Activated naive CD4-positive, alpha-beta T cell (primary cell): ENCODE measurements around the gene ZNF785.
"Not testable (repeated sequence)": the region's sequence is repeated elsewhere in the genome, so short reads cannot be mapped to it uniquely, and the experiment has no call there.

Source experiments
- DNase-seq, 4 experiments: peaks; one replicate each; lab custom pipeline; 2025; lab: John Stamatoyannopoulos, UW

Gene ZNF785

DNA sequence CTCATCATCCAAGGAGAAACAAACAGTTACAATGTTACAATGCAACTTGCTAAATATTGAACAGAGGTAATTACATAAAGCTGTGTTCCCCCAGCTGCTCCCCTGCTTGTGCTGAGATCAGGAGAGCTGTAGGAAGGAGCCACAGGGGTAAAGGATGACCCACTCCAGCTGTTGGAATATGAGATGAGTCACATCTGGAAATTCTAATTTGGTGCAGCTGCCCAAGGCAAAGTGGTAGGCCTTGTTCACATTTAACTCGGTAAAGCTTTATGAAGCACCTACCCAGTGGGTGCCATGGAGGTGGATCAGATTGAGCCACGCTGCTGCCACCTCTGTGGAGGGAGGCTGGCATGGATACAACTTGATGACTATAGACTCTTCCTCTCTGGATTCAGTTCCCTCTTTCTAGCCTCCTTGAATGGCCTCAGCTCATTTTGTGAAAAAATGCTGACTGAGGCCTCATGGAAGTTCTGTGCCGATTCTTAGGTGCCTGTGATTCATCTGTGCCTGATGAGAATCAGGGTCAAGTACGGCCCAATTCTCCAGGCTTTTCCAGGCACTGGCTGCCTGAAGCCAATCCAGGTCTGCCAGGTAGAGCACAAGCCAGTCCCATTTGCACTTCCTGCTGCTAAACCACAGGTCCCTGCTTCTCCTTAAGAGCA lies 17.2 kb upstream of the ZNF785 start:
- DNase-seq = no peak

DNA sequence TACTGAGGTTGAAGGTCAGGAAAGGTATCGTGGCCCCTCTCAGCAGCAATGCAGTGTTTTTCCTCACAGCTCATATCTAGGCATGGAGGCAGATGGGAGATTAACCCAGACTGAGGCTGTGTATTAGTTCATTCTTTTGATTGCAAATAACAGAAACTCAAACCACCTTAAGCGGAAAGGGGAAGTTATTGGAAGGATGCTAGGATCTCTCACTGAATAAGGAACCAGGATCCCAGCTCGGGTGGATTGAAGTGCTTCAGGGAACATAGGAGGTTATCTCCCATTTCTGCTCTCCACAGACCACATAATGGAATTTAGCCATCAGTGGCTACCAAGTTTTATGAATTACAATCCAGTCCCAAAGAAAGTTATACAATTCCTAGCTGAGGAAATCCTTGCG lies 16.5 kb upstream of the ZNF785 start:
- no peak for DNase-seq

DNA sequence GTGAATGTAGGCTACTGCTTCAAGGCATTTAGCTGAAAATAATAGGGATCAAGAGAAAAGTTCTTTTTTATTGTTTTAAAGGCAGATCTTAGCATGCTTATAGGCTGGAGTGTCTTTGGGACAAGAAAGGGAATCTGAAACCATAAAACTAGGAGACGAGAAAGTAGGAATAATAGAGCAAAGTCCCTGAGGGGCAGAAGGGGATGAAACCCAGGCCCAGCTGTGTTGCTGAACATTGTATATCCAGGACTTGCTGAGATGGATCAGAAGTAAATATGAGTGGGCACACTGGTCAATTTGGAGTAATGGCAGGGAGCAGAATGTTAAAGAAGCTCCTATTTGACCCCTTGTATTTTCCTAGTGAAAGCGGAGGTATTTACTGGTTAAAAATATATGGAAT lies 15.4 kb upstream of the ZNF785 start:
- DNase-seq = no peak

DNA sequence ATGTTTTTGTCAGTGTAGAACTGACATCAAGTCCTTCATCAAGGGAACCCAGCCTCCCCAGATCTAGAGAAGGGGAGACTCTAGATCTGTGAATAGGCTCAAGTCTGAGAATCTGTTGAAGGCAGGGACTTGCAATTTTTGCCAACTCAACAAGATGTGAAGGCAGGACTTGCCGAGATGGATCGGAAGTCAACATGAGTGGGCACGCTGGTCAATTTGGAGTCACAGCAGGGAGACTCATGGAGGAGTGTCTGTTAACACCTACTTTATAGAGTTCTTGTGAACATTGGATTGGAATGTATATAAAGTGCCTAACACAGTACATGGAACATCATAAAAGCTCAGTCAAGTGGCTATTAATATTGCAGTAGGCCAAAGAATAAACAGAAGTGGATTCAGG lies 14.7 kb upstream of the ZNF785 start:
- no peak for DNase-seq

DNA sequence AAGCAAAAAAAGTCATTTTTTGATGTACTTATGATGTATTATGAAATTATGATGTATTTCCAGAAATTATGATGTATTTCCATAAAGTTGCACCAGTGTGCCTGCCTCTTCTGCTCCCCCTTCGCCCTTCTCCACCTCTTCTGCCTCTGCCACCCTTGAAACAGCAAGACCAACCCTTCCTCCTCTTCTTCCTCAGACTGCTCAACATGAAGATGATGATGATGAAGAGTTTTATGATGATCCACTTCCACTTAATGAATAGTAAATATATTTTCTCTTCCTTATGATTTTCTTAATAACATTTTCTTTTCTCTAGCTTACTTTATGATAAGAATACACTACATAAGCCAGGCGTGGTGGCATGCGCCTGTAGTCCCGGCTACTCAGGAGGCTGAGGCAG lies 7.4 kb upstream of the ZNF785 start:
- no peak for DNase-seq

DNA sequence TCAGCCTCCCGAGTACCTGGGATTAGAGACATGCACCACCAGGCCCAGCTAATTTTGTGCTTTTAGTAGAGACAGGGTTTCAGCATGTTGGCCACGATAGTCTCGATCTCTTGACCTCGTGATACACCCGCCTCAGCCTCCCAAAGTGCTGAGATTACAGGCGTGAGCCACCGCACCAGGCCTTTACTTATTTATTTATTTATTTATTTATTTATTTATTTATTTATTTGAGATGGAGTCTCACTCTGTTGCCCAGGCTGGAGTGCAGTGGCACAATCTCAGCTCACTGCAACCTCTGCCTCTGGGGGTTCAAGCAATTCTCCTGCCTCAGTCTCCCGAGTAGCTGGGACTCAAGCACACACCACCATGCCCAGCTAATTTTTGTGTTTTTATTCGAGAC lies 5.4 kb upstream of the ZNF785 start:
- not testable (repeated sequence) for DNase-seq

DNA sequence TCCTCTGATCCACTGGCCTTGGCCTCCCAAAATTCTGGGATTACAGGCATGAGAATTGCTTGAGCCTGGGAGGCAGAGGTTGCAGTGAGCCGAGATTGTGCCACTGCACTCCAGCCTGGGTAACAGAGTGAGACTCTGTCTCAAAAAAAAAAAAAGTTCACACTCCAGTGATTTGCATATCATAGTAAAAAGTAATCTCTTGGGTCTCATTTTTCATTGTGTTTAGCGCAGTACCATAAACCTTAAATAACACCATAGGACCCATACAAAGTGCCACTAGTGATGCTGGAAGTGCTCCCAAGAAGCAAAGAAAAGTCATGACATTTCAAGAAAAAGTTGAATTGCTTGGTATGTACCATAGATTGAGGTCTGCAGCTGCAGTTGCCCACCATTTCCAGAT lies 4.1 kb upstream of the ZNF785 start:
- not testable (repeated sequence) for DNase-seq

DNA sequence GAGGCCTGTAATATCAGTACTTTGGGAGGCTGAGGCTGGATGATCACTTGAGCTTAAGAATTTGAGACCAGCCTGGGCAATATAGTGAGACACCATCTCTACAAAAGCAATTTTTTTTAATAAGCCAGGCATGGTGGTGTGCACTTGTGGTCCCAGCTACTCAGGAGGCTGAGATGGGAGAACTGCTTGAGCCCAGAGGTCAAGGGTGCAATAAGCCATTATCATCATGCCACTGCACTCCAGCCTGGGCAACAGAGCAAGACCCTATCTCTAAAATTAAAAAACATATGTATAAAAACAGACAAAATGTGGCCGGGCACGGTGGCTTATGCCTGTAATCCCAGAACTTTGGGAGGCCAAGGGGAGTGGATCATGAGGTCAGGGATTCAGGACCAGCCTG lies 3.2 kb upstream of the ZNF785 start:
- no peak for DNase-seq

DNA sequence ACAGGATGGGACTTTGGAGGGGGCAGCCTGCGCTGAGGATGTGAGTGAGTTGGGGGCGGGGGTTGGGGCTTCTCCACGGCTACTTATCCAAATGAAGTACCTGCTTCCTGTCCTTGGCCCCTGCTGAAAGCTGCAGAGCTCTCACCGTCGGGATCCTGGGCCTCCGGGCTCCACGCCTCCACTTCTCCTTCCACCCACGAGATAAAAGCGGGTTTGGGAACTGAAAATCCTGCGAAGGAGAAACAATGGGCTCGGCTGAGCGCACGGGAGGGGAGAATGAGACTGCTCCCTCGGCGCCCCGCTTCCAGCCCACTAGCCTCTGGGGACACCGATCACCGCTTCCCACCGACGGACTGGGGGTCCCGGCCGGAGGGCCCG lies 486 bp downstream of the ZNF785 start:
- no peak for DNase-seq

DNA sequence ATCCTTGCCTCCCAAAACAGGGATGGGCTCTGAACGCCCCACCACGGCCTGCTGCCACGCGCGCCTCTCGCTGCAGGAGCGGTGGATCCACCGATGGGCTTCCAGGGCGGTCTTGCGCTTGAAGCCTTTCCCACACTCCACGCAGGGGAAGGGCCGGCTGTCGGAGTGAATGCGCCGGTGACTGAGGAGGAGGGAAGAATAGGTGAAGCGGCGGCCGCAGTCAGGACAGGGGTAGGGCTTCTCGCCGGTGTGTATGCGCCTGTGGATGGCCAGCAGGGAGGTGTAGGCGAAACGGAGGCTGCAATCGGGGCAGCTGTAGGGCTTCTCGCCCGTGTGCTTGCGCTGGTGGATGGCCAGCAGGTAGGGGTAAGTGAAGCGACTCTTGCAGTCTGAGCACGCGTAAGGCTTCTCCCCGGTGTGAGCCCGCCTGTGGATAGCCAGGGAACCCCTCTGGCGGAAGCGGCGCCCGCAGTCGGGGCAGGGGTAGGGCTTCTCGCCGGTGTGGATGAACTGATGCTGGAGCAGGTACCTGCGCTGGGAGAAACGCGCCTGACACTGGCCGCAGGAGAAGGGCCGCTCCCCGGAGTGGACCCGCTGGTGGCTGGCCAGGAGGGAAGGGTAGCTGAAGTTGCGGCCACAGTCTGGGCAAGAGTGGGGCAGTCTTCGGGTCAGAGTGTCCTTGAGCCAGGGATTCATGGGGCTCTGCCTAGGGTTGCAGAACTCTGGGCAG lies 2.7 kb downstream of the ZNF785 start:
- no peak for DNase-seq

DNA sequence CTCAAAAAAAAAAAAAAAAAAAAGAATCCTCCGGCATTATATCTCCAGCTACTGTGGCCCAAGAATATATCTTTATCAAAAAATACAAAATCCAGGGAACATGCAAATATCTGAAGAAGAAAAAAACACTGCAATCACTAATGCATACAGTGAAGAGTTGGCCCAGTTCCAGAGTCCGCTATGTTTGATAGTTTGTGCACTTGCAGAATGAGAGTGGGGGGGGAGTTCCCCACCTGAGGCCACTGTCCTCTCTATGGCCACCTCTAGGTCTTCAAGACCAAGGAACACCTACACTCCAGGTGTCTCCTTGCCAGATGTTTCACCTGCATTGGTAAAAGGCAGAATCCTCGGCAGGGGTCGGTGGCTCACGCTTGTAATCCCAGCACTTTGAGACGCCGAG lies 4.0 kb downstream of the ZNF785 start:
- DNase-seq = no peak

DNA sequence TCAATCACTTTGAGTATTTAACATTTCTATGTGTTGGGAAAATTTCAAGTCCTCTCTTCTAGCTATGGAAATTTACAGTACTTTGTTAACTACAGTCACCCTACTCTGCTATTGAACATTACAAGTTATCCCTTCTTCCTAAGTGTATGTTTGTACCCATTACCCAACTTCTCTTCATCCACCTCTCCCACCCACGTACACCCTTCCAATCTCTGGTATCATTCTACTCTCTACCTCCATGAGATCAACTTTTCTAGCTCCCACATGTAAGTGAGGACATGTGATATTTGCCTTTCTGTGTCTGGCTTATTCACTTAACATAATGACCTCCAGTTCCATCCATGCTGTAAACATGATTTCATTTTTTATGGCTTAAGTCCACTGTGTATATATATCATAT lies 10.8 kb downstream of the ZNF785 start:
- DNase-seq = no peak

DNA sequence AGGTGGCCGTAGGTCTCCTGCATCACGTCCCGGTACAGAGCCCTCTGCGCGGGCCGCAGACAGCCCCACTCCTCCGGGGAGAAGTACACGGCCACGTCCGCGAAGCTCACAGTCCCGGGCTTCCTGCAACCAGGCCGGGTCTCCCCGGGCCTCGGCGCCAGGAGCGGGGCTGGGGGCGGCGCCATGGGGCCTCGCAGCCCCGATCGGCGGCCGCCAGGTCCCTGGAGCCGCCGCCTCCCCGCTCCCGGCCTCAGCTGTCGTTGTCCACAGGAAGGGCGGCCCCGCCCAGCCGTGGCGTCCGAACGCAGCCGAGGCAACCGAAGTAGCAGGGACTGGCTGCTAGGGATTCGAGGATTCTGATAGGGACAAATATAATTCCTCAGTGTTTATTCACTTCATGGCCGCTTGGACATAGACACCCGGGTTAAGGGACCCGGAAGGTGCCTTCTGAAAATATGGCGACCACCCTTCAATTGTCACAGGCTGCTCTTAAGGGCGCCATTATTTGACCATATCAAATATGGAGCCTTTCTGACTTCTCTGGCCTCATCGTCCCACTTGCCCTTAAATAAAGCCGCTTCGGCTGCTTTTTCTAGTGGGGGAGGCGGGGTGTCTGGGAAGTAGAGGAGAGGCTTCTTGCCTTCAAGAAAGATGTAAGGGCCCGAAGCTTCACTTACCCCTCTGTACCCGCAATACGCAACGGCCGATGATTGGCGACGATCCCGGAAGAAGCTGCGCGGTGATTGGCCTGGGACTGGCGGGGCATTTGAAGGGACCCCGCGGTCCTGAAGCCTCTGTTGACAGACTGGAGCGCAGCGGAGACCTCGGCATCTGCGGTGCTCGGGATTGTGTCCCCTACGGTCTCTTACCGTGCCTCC lies 13.8 kb downstream of the ZNF785 start, which contains the start of gene ZNF688:
TSS of gene ZNF688 (minus strand) at position 270 of the 878 bp plus-strand sequence. CDS start at position 185, 85 bp downstream.
- DNase-seq = peak; percentile 71 to 90 (median 82)

DNA sequence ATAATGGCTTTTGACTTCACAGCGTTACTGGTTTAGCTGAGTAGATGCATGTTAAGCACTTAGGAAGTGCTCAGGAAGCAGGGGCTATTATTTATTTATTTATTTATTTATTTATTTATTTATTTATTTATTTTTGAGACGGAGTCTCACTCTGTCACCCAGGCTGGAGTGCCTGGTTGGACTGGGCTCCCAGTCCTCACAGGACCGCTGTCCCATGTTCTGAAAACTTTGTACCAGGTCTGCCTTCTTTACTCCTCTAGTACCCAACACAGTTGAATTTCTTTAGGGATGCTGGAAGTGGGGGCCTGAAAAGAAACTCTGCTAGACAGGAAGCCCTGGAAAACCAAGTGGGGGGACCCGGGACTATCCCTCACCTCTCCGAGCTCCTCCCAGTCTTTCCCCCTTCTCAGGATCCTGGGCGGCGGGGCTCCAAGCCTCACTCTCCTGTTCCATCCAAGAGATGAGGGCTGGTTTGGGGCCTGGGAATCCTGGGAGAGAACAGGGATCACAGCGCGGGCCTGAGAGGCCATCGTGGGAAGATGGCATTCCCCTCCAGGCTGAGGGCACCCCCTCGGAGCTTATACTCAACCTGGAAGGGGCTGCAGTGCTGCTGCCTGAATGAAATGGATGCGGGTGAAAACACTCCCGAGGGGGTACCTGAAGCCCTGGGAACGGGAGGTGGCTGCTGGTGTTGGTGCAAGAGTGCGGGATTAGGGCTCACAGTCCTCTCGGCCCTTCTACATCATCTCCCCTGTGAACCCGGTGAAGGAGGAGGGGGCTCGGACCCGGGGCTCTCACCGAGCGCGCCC lies 14.7 kb downstream of the ZNF785 start:
- no peak for DNase-seq

DNA sequence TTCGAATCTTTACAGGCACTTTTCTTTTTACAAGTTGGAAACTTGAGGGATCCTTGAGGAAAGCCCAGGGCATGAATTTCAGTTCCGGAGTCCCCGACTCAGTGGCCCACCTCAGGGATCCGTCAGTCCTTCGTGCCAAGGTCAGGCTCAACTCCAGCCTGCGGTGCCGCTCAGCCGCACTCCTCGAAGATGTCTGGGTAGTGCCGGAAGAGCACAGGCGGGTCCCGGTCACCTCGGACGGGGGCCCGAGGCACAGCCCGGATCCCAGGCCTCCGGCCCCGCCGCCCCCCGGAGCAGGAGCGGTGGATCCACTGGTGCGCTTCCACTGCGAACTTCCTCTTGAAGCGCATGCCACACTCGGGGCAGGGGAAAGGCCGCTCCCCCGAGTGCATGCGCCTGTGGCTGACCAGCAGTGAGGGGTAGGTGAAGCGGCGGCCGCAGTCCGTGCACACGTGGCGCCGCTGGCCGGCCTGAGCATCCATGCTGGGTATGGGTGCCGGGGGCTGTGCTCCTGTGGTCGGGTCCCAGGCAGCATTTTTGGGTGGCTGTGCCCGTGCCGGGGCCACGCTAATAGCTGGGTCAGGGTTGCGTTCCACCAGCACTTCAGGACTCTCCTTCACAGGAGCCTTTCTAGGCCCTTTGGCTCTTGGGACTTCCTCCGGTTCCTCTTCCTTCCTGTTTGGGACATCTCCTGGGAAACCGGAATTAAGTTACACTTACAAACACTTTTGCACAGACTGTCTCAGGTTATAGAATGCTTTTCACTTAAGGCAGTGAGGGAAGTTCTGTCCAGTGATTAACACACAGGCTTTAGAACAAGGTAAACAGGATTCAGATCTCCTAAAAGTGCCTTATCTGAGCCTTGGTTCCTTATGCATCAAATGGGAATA lies 15.5 kb downstream of the ZNF785 start:
- no peak for DNase-seq

DNA sequence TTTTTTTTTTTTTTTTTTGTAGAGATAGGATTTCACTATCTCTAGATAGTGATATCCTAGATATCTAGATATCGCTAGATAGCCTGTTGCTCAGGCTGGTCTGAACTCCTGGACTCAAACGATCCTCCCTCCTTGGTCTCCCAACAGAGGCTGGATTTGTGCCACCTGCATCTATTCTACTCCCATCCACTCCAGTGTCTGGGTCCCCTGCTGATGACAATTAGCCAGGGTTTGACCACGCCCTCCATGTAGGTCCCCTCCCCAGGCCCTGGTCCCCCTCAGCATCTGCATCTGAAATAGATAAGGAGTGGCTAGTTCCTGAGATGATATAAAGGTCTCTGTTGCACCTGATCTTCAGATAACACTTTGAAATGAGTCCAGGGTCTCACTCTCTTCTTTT lies 16.2 kb downstream of the ZNF785 start:
- no peak for DNase-seq

DNA sequence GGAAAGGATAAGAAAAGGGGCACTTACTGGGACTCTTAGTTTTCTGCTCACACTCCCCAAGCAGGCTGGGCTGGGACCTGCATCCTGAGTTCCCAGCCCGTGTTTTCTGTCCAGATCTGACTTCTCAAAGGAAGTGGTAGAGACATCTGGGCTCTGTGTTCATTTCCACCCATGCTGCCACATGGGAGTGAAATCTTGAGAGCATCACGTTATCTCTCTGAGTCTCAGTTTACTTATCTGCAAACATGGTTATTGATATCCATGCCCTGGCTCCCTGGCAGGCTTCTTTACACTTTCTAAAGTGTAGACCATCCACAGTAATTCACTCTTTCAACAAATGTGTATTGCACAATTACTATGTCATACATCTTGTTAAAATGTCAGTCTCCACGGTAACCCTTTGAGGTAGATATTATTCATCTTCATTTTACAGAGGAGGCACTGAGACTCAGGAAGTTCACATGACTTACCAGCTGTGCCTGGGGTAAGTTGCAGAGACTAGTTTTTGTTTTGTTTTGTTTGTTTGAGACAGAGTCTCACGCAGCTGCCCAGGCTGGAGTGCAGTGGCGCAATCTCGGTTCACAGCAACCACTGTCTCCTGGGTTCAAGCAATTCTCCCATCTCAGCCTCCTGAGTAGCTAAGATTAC lies 17.4 kb downstream of the ZNF785 start:
- peak in 2 of 4 experiments; percentile 31 to 33 for DNase-seq

DNA sequence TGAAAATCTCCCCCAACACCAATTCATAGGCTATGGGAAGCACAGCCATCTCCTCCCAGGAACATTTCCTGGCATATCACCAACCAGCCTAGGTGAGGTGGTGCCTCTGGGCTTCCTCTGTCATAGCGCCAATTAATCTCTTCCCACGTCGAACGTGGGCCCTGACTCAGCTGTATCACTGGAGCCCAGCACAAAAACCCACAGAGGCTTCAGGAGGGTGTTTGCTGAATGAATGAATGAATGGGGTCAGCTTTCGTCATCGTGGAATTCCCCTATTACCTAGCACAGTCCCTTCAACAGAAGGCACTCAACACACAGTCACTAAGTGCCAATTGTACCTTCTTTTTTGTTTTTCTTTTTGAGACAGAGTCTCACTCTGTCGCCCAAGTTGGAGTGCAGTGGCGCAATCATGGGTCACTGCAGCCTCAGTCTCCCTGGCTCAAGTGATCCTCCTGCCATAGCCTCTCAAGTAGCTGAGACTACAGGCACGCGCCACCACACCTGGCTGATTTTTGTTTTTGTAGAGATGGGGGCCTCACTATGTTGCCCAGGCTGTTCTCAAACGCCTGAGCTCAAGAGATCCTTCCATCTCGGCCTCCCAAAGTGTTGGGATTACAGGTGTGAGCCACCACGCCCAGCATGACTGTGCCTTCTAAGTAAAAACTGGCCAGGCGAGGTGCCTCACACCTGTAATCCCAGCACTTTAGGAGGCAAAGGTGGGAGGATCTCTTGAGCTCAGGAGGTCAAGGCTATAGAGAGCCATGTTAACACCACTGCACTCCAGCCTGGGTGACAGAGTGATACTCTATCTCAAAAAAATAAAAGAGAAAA lies 18.1 kb downstream of the ZNF785 start:
- DNase-seq = no peak

DNA sequence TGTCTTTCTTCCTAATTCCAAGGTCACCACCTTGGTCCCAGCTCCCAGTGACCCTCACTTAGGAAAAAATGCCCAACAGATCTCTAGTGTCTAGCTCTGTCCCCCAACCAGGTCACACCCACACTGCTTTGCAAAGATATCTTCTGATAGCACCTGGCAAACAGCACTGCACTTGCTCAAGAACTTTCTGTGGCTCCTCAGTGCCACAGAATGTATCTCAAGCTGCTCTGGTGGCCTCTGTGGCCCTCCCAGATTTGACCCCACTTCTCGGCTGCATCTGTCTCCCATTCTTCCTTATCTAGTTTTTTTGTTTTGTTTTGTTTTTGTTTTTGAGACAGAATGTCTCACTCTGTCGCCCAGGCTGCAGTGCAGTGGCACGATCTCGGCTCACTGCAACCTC lies 19.0 kb downstream of the ZNF785 start:
- no peak for DNase-seq
